Upper lobe of left lung (tissue), 4 donors: ENCODE results near the gene CKAP2.
"Not testable (repeated sequence)": the region's sequence is repeated elsewhere in the genome, so short reads cannot be mapped to it uniquely, and the experiment has no call there.

Source experiments
- EP300 ChIP-seq, 4 donors: sonication (generic); formaldehyde crosslinking; IDR thresholded peaks; one replicate each; pipeline ENCODE4 v1.5.1; 2017; ENCODE audit warnings: antibody characterized with exemption in 4 of 4, control low read depth in 2 of 4
- POLR2A ChIP-seq, 4 donors: fragments of 450-650 bp; IDR thresholded peaks; one replicate each; pipeline ENCODE4 v1.5.1; 2016 to 2017; ENCODE audit warnings: antibody characterized with exemption in 4 of 4, mild to moderate bottlenecking in 2 of 4
- POLR2AphosphoS5 ChIP-seq, 2 donors: sonication (generic); formaldehyde crosslinking; IDR thresholded peaks; one replicate each; pipeline ENCODE4 v1.5.1; 2017; ENCODE audit warnings: antibody characterized with exemption in 2 of 2
- TF ChIP-seq, protein P1 (sequence below), 6 experiments: fragments of 450-650 bp in 4 of 6; fragments of 200-600 bp in 2 of 6; sonication (generic) in 2 of 6; IDR thresholded peaks; one replicate each; pipeline ENCODE4 v1.5.1; 2016 to 2019; ENCODE audit warnings: antibody characterized with exemption in 6 of 6

DNA sequence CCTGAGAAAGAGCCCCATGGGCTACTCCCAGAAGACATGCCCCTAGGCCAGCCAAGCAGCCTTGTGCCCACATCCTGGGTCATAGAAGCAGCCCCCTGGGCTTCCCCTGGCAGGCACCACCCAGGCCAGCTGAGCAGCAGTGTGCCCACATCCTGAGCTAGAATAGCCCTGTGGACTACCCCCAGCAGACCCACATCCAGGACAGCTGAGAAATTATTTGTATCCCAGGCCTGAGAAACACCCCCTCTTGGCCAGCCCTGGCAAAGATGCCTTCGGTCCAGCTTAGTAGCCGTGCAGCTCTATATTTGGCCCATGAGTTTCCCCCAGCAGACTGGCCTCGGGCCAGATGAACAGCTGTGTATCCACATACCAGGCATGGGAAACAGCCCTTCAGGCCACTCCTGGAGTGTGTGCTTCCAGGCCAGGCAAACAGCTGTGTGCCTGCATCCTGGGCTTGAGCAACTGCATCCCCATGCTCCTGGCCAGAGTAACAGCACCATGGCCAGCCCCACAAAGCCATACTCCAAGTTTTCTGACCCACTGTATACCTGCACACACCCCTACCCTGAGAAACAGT, 55.0 kb downstream of the CKAP2 start:
- TF ChIP-seq, protein P1, sequence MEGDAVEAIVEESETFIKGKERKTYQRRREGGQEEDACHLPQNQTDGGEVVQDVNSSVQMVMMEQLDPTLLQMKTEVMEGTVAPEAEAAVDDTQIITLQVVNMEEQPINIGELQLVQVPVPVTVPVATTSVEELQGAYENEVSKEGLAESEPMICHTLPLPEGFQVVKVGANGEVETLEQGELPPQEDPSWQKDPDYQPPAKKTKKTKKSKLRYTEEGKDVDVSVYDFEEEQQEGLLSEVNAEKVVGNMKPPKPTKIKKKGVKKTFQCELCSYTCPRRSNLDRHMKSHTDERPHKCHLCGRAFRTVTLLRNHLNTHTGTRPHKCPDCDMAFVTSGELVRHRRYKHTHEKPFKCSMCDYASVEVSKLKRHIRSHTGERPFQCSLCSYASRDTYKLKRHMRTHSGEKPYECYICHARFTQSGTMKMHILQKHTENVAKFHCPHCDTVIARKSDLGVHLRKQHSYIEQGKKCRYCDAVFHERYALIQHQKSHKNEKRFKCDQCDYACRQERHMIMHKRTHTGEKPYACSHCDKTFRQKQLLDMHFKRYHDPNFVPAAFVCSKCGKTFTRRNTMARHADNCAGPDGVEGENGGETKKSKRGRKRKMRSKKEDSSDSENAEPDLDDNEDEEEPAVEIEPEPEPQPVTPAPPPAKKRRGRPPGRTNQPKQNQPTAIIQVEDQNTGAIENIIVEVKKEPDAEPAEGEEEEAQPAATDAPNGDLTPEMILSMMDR (IDR thresholded peaks at IDR 0.05), result not testable (repeated sequence)
- TF ChIP-seq POLR2A, EP300, POLR2AphosphoS5 (IDR thresholded peaks at IDR 0.05): not testable (repeated sequence)
